ENCODE data around the gene ZDHHC11B.
"Not testable (repeated sequence)": the region's sequence is repeated elsewhere in the genome, so short reads cannot be mapped to it uniquely, and the experiment has no call there.

DNA sequence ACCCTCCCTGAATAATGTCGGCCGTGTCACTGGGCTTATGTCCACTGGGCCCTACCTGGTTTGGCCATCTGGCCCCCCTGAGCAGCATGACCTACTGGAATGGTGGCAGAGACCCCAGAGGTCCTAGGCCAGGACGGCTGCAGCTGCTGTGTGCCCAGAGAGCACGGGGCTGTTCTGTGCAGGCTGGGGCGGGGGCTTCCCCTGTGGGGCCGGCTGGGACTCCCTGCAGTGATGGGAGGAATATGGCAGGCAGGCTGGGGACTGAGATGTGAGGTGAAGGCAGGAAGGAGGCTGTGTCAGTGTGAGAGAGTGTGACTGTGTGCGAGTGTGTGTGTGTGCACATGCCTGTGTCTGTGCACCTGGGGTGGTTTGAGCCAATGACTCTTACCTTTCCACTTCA is 55.3 kb downstream of the ZDHHC11B start:
- TF ChIP-seq, protein P1, sequence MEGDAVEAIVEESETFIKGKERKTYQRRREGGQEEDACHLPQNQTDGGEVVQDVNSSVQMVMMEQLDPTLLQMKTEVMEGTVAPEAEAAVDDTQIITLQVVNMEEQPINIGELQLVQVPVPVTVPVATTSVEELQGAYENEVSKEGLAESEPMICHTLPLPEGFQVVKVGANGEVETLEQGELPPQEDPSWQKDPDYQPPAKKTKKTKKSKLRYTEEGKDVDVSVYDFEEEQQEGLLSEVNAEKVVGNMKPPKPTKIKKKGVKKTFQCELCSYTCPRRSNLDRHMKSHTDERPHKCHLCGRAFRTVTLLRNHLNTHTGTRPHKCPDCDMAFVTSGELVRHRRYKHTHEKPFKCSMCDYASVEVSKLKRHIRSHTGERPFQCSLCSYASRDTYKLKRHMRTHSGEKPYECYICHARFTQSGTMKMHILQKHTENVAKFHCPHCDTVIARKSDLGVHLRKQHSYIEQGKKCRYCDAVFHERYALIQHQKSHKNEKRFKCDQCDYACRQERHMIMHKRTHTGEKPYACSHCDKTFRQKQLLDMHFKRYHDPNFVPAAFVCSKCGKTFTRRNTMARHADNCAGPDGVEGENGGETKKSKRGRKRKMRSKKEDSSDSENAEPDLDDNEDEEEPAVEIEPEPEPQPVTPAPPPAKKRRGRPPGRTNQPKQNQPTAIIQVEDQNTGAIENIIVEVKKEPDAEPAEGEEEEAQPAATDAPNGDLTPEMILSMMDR (IDR thresholded peaks at IDR 0.05) = not testable (repeated sequence)
- TF ChIP-seq POLR2AphosphoS5 (IDR thresholded peaks at IDR 0.05) = not testable (repeated sequence)

Data from prostate gland (tissue), 2 donors.